HEK293 (cell line): ENCODE data around the gene PCBP3.

Experiments used
- CTCF ChIA-PET: fragments of 350-600 bp; formaldehyde crosslinking; extraction: SDS; loops from one replicate; lab custom pipeline; 2021; ENCODE audit warnings: antibody characterized with exemption; lab: Yijun Ruan, JAX
- POLR2A ChIA-PET: fragments of 300-600 bp; formaldehyde crosslinking; extraction: SDS; loops from one replicate; lab custom pipeline; 2020; ENCODE audit warnings: antibody characterized with exemption, inconsistent platforms; lab: Yijun Ruan, JAX
- H3K27ac ChIP-seq: fragments of 200-500 bp; sonication (Bioruptor generic); 2 replicates; pipeline ENCODE4 v1.5.1; 2014; ENCODE audit warnings: low read depth, low read length, control low read depth, inconsistent platforms; ENCODE audit errors: extremely low read depth
- H3K36me3 ChIP-seq, 2 experiments: fragments of 200-500 bp in 1 of 2; sonication (Bioruptor generic) in 1 of 2; 1 replicate in 1 of 2; 2 replicates in 1 of 2; pipeline ENCODE4 v1.5.1; 2014 to 2017; ENCODE audit warnings: inconsistent platforms in 2 of 2, low read length in 2 of 2; ENCODE audit not compliant: control insufficient read depth in 2 of 2, insufficient read depth in 1 of 2
- H3K4me1 ChIP-seq: fragments of 200-500 bp; sonication (Bioruptor generic); 2 replicates; pipeline ENCODE4 v1.5.1; 2014; ENCODE audit warnings: mild to moderate bottlenecking, low read length, inconsistent platforms; ENCODE audit not compliant: control insufficient read depth, insufficient read depth
- H3K4me3 ChIP-seq: 2 replicates; pipeline ENCODE4 v1.5.1; 2011; ENCODE audit warnings: low read depth, mild to moderate bottlenecking, control low read depth, low read length, moderate library complexity
- H3K9me3 ChIP-seq: fragments of 200-500 bp; sonication (Bioruptor generic); 2 replicates; pipeline ENCODE4 v1.5.1; 2014; ENCODE audit warnings: low read depth, low read length, inconsistent platforms; ENCODE audit not compliant: control insufficient read depth, insufficient read depth
- ATF2 ChIP-seq: fragments of 450-650 bp; formaldehyde crosslinking; IDR thresholded peaks from 2 replicates; pipeline ENCODE4 v1.5.1; 2016; ENCODE audit warnings: missing biosample characterization, missing genetic modification characterization, low read depth
- BCL11B ChIP-seq: fragments of 450-650 bp; formaldehyde crosslinking; IDR thresholded peaks from 2 replicates; pipeline ENCODE4 v1.5.1; 2016; ENCODE audit warnings: low read depth, missing biosample characterization, missing genetic modification characterization
- GFI1B ChIP-seq: fragments of 450-650 bp; formaldehyde crosslinking; IDR thresholded peaks from 2 replicates; pipeline ENCODE4 v1.5.1; 2016; ENCODE audit warnings: missing biosample characterization, missing genetic modification characterization
- HOXD13 ChIP-seq: sonication (generic); formaldehyde crosslinking; IDR thresholded peaks from 2 replicates; pipeline ENCODE4 v1.8.0; 2022; ENCODE audit warnings: missing genetic modification reagents, borderline replicate concordance
- SALL2 ChIP-seq: fragments of 450-650 bp; formaldehyde crosslinking; IDR thresholded peaks from 2 replicates; pipeline ENCODE4 v1.5.0; 2017; ENCODE audit warnings: missing biosample characterization, mild to moderate bottlenecking, missing genetic modification characterization, borderline replicate concordance
- ZBTB10 ChIP-seq: fragments of 450-650 bp; formaldehyde crosslinking; IDR thresholded peaks from 2 replicates; pipeline ENCODE4 v1.5.1; 2016; ENCODE audit warnings: missing biosample characterization, missing genetic modification characterization
- ZBTB21 ChIP-seq: fragments of 450-650 bp; formaldehyde crosslinking; IDR thresholded peaks from 2 replicates; pipeline ENCODE4 v1.5.1; 2017; ENCODE audit warnings: missing biosample characterization, missing genetic modification characterization
- ZFHX2 ChIP-seq: fragments of 450-650 bp; formaldehyde crosslinking; conservative IDR thresholded peaks from 2 replicates; pipeline ENCODE4 v1.5.1; 2016; ENCODE audit warnings: missing biosample characterization, missing genetic modification characterization
- ZIC2 ChIP-seq: fragments of 450-650 bp; formaldehyde crosslinking; IDR thresholded peaks from 2 replicates; pipeline ENCODE4 v1.5.1; 2016; ENCODE audit warnings: missing biosample characterization, missing genetic modification characterization
- ZNF114 ChIP-seq: fragments of 450-650 bp; formaldehyde crosslinking; IDR thresholded peaks from 2 replicates; pipeline ENCODE4 v1.5.0; 2017; ENCODE audit warnings: missing biosample characterization, missing genetic modification characterization
- ZNF140 ChIP-seq: fragments of 450-650 bp; formaldehyde crosslinking; IDR thresholded peaks from 2 replicates; pipeline ENCODE4 v1.5.1; 2016; ENCODE audit warnings: missing biosample characterization, missing genetic modification characterization
- ZNF23 ChIP-seq: fragments of 450-650 bp; formaldehyde crosslinking; IDR thresholded peaks from 2 replicates; pipeline ENCODE4 v1.5.1; 2016; ENCODE audit warnings: missing biosample characterization, missing genetic modification characterization, borderline replicate concordance
- ZNF248 ChIP-seq: fragments of 450-650 bp; formaldehyde crosslinking; IDR thresholded peaks from 2 replicates; pipeline ENCODE4 v1.5.1; 2017; ENCODE audit warnings: missing biosample characterization, missing genetic modification characterization
- ZNF274 ChIP-seq, 2 experiments: fragments of 200-500 bp in 1 of 2; fragments of 450-650 bp in 1 of 2; sonication (Bioruptor generic) in 1 of 2; formaldehyde crosslinking in 1 of 2; IDR thresholded peaks; 2 replicates each; pipeline versions ENCODE4 v1.5.1 to v1.6.1; 2014 to 2016; ENCODE audit warnings: borderline replicate concordance in 1 of 2, inconsistent platforms in 1 of 2, low read length in 1 of 2, missing biosample characterization in 1 of 2, missing genetic modification characterization in 1 of 2
- ZNF548 ChIP-seq: fragments of 450-650 bp; formaldehyde crosslinking; IDR thresholded peaks from 2 replicates; pipeline ENCODE4 v1.5.1; 2016; ENCODE audit warnings: missing biosample characterization, missing genetic modification characterization
- ZNF555 ChIP-seq: fragments of 450-650 bp; formaldehyde crosslinking; conservative IDR thresholded peaks from 2 replicates; pipeline ENCODE4 v1.5.1; 2017; ENCODE audit warnings: missing biosample characterization, mild to moderate bottlenecking, missing genetic modification characterization, inconsistent platforms
- ZNF596 ChIP-seq: fragments of 450-650 bp; IDR thresholded peaks from 2 replicates; pipeline ENCODE4 v1.5.0; 2018; ENCODE audit warnings: missing biosample characterization, mild to moderate bottlenecking, missing genetic modification characterization, moderate library complexity
- ZNF629 ChIP-seq: fragments of 450-650 bp; formaldehyde crosslinking; IDR thresholded peaks from 2 replicates; pipeline ENCODE4 v1.5.1; 2017; ENCODE audit warnings: missing biosample characterization, missing genetic modification characterization
- ZNF792 ChIP-seq: fragments of 450-650 bp; formaldehyde crosslinking; IDR thresholded peaks from 2 replicates; pipeline ENCODE4 v1.5.1; 2016; ENCODE audit warnings: missing biosample characterization, missing genetic modification characterization
- ZNF837 ChIP-seq: fragments of 450-650 bp; formaldehyde crosslinking; IDR thresholded peaks from 2 replicates; pipeline ENCODE4 v1.5.1; 2016; ENCODE audit warnings: missing biosample characterization, missing genetic modification characterization
- ZNF843 ChIP-seq: fragments of 450-650 bp; formaldehyde crosslinking; IDR thresholded peaks from 2 replicates; pipeline ENCODE4 v1.5.1; 2016; ENCODE audit warnings: missing biosample characterization, missing genetic modification characterization

Gene PCBP3

GRCh38 chr21:45899317-45900033, 255.9 kb downstream of the PCBP3 start:
- TF ChIP-seq ZNF114 (tag by site-specific recombination) (no peak), ZNF843 (no peak), ZNF792 (tag by site-specific recombination) (no peak), BCL11B (tag by site-specific recombination) (no peak), ZFHX2 (tag by site-specific recombination) (no peak), ZBTB21 (tag by site-specific recombination) (0 out of 2 replicates have a peak, but pooled peaks have one; percentile 29), ZNF837 (tag by site-specific recombination) (no peak), ZBTB10 (no peak), ZNF548 (tag by site-specific recombination) (no peak), SALL2 (tag by site-specific recombination) (no peak), ZNF596 (no peak), ATF2 (tag by site-specific recombination) (peak; percentile 88), HOXD13 (CRISPR knock-in tag) (no peak), ZNF555 (tag by site-specific recombination) (no peak), ZIC2 (no peak), ZNF274 (IDR thresholded peaks at IDR 0.05; ENCODE audit: low read length) (no peak), ZNF274 (tag by site-specific recombination; IDR thresholded peaks at IDR 0.05; ENCODE audit: borderline replicate concordance) (no peak), ZNF629 (tag by site-specific recombination) (0 out of 2 replicates have a peak, but pooled peaks have one; percentile 41), ZNF248 (tag by site-specific recombination) (no peak), ZNF23 (tag by site-specific recombination) (no peak), ZNF140 (tag by site-specific recombination) (no peak), GFI1B (no peak)
- Histone ChIP-seq H3K9me3 (no peaks in the 10 kb centered on the region), H3K27ac (no peak overlapping the region), H3K4me3 (no peak overlapping the region), H3K4me1 (no peaks in the 10 kb centered on the region), H3K36me3 (no peaks in the 10 kb centered on the region)
- POLR2A ChIA-PET: no interaction called here
- CTCF ChIA-PET: interaction anchor here (0.7 kb wide), 1 partner anchor 20 kb away, joined by 3 read pairs; no protein-coding TSS in a partner anchor
